Measurements from ENCODE around the gene RBM4.

Gene RBM4

GRCh38 chr11:66677599-66678375 is 39.3 kb downstream of the RBM4 start, which contains the start of gene RBM4B:
RBM4B (minus strand) TSS chr11:66677887; CDS start chr11:66677079, 808 bp downstream.
- Histone ChIP-seq H3K27me3 (ENCODE audit: insufficient read depth, low read depth) (no peaks in the 10 kb centered on the region), H3K79me2 (ENCODE audit: insufficient read depth, low read depth) (peaks cover 5% of the 10 kb centered on the region; the same call in 1 of the 2 replicates), H3K4me1 (ENCODE audit: low read depth, poor library complexity, severe bottlenecking) (peaks cover 10% of the 10 kb centered on the region), H3K27ac (peak within 1 kb of the TSS; percentile 98), H3K9ac (peak within 1 kb of the TSS; percentile 75), H4K20me1 (ENCODE audit: insufficient read depth) (no peaks in the 10 kb centered on the region), H3K36me3 (ENCODE audit: insufficient read depth) (no peaks in the 10 kb centered on the region; the same call in 1 of the 2 replicates), H3K4me2 (peak within 1 kb of the TSS; percentile 87), H3K4me3 (IDR thresholded peaks at IDR 0.05; ENCODE audit: insufficient read depth, low read depth, low read length) (no peak within 1 kb of the TSS), H2AFZ (ENCODE audit: low read depth) (peak within 1 kb of the TSS; percentile 70)
- TF ChIP-seq, protein P1, sequence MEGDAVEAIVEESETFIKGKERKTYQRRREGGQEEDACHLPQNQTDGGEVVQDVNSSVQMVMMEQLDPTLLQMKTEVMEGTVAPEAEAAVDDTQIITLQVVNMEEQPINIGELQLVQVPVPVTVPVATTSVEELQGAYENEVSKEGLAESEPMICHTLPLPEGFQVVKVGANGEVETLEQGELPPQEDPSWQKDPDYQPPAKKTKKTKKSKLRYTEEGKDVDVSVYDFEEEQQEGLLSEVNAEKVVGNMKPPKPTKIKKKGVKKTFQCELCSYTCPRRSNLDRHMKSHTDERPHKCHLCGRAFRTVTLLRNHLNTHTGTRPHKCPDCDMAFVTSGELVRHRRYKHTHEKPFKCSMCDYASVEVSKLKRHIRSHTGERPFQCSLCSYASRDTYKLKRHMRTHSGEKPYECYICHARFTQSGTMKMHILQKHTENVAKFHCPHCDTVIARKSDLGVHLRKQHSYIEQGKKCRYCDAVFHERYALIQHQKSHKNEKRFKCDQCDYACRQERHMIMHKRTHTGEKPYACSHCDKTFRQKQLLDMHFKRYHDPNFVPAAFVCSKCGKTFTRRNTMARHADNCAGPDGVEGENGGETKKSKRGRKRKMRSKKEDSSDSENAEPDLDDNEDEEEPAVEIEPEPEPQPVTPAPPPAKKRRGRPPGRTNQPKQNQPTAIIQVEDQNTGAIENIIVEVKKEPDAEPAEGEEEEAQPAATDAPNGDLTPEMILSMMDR (conservative IDR thresholded peaks at IDR 0.05; ENCODE audit: low read depth, low read length): no peak

DNA sequence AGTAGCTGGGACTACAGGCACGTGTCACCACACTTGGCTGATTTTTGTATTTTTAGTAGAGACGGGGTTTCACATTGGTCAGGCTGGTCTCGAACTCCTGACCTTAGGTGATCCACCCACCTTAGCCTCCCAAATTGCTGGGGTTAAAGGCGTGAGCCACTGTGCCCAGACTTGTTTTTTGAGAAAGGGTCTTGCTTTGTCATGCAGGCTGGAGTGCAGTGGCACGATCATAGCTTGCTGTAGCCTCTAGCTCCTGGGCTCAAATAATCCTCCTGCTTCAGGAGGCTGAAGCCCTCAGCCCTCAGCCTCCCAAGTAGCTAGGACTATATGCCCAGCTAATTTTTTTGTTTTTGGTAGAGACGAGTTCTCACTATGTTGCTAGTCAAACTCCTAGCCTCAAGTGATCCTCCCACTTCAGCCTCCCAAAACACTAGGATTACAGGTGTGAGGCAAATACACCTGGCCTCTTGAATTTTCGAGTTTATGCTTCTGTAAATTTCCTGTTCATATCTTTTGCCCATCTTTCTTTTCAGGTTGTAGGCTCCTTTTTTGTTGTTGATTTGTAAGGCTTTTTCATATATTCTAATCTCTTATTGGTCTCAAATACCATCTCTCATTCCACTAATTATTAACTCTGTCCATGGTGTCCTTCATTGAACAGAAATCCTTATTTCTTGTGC is 42.6 kb downstream of the RBM4 start:
- Histone ChIP-seq H3K27me3 (ENCODE audit: insufficient read depth, low read depth) (no peaks in the 10 kb centered on the region), H3K4me1 (ENCODE audit: low read depth, poor library complexity, severe bottlenecking) (peaks cover 7% of the 10 kb centered on the region), H3K9ac (no peak overlapping the region), H3K4me3 (IDR thresholded peaks at IDR 0.05; ENCODE audit: insufficient read depth, low read depth, low read length) (no peak overlapping the region), H3K27ac (no peak overlapping the region), H3K4me2 (no peak overlapping the region), H4K20me1 (ENCODE audit: insufficient read depth) (no peaks in the 10 kb centered on the region), H3K79me2 (ENCODE audit: insufficient read depth, low read depth) (no peaks in the 10 kb centered on the region; the same call in 1 of the 2 replicates), H2AFZ (ENCODE audit: low read depth) (no peak overlapping the region), H3K36me3 (ENCODE audit: insufficient read depth) (no peaks in the 10 kb centered on the region)
- TF ChIP-seq, protein P1 (conservative IDR thresholded peaks at IDR 0.05; ENCODE audit: low read depth, low read length): no peak

- Histone ChIP-seq H4K20me1 (ENCODE audit: insufficient read depth) (no peaks in the 10 kb centered on the region), H3K4me2 (no peak overlapping the region), H2AFZ (ENCODE audit: low read depth) (no peak overlapping the region), H3K79me2 (ENCODE audit: insufficient read depth, low read depth) (no peaks in the 10 kb centered on the region), H3K4me3 (IDR thresholded peaks at IDR 0.05; ENCODE audit: insufficient read depth, low read depth, low read length) (no peak overlapping the region), H3K9ac (no peak overlapping the region), H3K36me3 (ENCODE audit: insufficient read depth) (no peaks in the 10 kb centered on the region), H3K27ac (no peak overlapping the region), H3K27me3 (ENCODE audit: insufficient read depth, low read depth) (no peaks in the 10 kb centered on the region), H3K4me1 (ENCODE audit: low read depth, poor library complexity, severe bottlenecking) (peaks cover 4% of the 10 kb centered on the region)
- TF ChIP-seq, protein P1 (conservative IDR thresholded peaks at IDR 0.05; ENCODE audit: low read depth, low read length): no peak
Observed at GRCh38 chr11:66683877-66684276, 45.4 kb downstream of the RBM4 start.

- Histone ChIP-seq H3K36me3 (ENCODE audit: insufficient read depth) (no peaks in the 10 kb centered on the region), H3K27ac (no peak overlapping the region), H3K4me1 (ENCODE audit: low read depth, poor library complexity, severe bottlenecking) (no peaks in the 10 kb centered on the region), H3K27me3 (ENCODE audit: insufficient read depth, low read depth) (no peaks in the 10 kb centered on the region), H3K9ac (no peak overlapping the region), H3K4me2 (no peak overlapping the region), H2AFZ (ENCODE audit: low read depth) (no peak overlapping the region), H3K79me2 (ENCODE audit: insufficient read depth, low read depth) (no peaks in the 10 kb centered on the region), H3K4me3 (IDR thresholded peaks at IDR 0.05; ENCODE audit: insufficient read depth, low read depth, low read length) (no peak overlapping the region), H4K20me1 (ENCODE audit: insufficient read depth) (no peaks in the 10 kb centered on the region)
- TF ChIP-seq, protein P1 (conservative IDR thresholded peaks at IDR 0.05; ENCODE audit: low read depth, low read length): no peak
Observed at GRCh38 chr11:66684635-66685034, 46.1 kb downstream of the RBM4 start.

All from KMS-11 (cell line).